Keratinocyte (primary cell): ENCODE measurements around the gene PPP1R37.

Experiments
- EZH2 ChIP-seq: IDR thresholded peaks from one replicate; pipeline ENCODE4 v1.6.1; 2012; ENCODE audit warnings: inconsistent platforms, mild to moderate bottlenecking, low read length, moderate library complexity
- TF ChIP-seq, protein P1 (sequence below), 3 experiments: IDR thresholded peaks in 1 of 3; conservative IDR thresholded peaks in 1 of 3; optimal IDR thresholded peaks in 1 of 3; 2 replicates in 2 of 3; 3 replicates in 1 of 3; pipeline versions ENCODE3 to v1.5.1; 2011; ENCODE audit warnings: low read length in 3 of 3, mild to moderate bottlenecking in 3 of 3, moderate library complexity in 2 of 3, control low read depth in 1 of 3, inconsistent platforms in 1 of 3; ENCODE audit not compliant: insufficient read depth in 2 of 3; ENCODE audit errors: extremely low read depth in 1 of 3

DNA sequence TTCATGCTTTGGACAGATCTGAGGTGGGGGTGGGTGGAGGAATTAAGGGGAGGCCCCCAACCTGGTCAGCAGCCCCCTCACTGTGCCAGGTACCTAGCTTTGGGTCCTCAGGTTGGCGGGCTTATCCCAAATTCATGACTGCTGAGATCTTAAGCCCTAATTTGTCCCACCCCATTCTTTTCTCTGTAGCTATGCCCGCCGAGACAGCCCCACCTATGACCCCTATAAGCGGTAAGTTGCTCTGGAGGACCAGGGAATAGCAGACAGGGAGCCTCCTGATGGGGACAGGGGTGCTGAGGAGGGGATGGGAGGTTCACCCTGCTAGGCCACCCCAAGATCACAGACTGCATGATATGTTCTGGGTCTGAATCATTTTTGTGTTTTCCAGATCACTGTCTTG lies 31.0 kb upstream of the PPP1R37 start:
- no peak for TF ChIP-seq EZH2
- TF ChIP-seq, protein P1, sequence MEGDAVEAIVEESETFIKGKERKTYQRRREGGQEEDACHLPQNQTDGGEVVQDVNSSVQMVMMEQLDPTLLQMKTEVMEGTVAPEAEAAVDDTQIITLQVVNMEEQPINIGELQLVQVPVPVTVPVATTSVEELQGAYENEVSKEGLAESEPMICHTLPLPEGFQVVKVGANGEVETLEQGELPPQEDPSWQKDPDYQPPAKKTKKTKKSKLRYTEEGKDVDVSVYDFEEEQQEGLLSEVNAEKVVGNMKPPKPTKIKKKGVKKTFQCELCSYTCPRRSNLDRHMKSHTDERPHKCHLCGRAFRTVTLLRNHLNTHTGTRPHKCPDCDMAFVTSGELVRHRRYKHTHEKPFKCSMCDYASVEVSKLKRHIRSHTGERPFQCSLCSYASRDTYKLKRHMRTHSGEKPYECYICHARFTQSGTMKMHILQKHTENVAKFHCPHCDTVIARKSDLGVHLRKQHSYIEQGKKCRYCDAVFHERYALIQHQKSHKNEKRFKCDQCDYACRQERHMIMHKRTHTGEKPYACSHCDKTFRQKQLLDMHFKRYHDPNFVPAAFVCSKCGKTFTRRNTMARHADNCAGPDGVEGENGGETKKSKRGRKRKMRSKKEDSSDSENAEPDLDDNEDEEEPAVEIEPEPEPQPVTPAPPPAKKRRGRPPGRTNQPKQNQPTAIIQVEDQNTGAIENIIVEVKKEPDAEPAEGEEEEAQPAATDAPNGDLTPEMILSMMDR (optimal IDR thresholded peaks at IDR 0.05 in 1 of 3, IDR thresholded peaks at IDR 0.05 in 1 of 3, conservative IDR thresholded peaks at IDR 0.05 in 1 of 3; ENCODE audit: extremely low read depth in 1 of 3, insufficient read depth in 2 of 3, low read length in 3 of 3): no peak
